Skin epidermis (tissue), 12 donors: ENCODE measurements around the gene U2AF2.
A peak's percentile ranks its signal among the peaks of the same experiment; 100 is the strongest.

Source experiments
- H3K27ac ChIP-seq, 21 experiments: fragments of 200-600 bp; sonication (generic) in 11 of 21; one replicate each; pipeline ENCODE4 v1.5.0; 2020; ENCODE audit warnings: mild to moderate bottlenecking in 3 of 21, inconsistent platforms in 2 of 21, moderate library complexity in 2 of 21
- H3K4me3 ChIP-seq, 7 experiments: fragments of 200-600 bp; sonication (generic) in 2 of 7; one replicate each; pipeline ENCODE4 v1.5.0; 2020; ENCODE audit warnings: inconsistent platforms in 2 of 7, mild to moderate bottlenecking in 2 of 7, moderate library complexity in 1 of 7

U2AF2 gene

GRCh38 chr19:55650602-55651230 lies 4.1 kb upstream of the U2AF2 start:
- H3K4me3 ChIP-seq: no peak overlapping the region
- no peak overlapping the region for H3K27ac ChIP-seq

GRCh38 chr19:55651236-55651635 lies 3.6 kb upstream of the U2AF2 start:
- Histone ChIP-seq H3K27ac (no peak overlapping the region), H3K4me3 (no peak overlapping the region)

DNA sequence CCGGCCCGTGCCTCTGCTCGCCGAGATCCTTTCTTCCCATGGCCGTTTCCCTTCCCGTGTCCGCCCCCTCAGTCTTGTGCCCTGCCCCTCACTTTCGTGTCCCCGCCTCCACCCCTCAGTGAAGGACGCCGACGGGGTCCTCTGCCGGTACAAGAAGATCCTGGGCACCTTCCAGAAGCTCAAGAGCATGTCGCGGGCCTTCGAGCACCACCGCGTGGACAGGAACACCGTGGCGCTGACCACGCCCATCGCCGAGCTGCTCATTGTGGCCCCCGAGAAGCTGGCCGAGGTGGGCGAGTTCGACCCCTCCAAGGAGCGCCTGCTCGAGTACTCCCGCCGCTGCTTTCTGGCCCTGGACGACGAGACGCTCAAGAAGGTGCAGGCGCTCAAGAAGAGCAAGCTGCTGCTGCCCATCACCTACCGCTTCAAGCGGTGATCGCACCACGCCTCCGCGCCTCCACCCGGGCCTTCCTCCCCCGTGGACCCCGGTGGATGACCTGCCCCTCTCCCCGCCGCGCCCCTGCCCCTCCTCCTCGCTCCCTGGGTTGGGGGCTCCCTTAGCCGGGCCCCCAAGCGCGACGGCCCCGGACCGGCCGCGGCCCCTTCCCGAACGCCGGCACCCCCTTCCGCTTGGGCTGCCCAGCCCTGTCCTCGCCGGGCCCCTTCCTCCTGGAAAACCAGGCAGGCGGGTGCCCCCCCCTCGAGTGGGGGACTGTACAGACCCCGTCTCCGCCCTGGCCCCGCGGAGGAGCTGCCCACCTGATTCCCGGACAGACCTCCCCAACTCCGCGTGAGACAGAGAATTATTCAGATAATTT lies 2.3 kb upstream of the U2AF2 start:
- H3K27ac ChIP-seq: peak overlapping the region in 2 of 21 experiments; percentile 97 to 100
- peak overlapping the region in 1 of 7 experiments; percentile 93 for H3K4me3 ChIP-seq

- Histone ChIP-seq H3K4me3 (peak overlapping the region; percentile 74 to 98 (median 93)), H3K27ac (peak overlapping the region; percentile 32 to 100 (median 99))
These were observed 1.0 kb upstream of the U2AF2 start for GRCh38 chr19:55653651-55654322.

- Histone ChIP-seq H3K4me3 (peak overlapping the region; percentile 74 to 98 (median 93)), H3K27ac (peak overlapping the region; percentile 32 to 100 (median 99))
These were observed 440 bp upstream of the U2AF2 start for GRCh38 chr19:55654323-55654867.

DNA sequence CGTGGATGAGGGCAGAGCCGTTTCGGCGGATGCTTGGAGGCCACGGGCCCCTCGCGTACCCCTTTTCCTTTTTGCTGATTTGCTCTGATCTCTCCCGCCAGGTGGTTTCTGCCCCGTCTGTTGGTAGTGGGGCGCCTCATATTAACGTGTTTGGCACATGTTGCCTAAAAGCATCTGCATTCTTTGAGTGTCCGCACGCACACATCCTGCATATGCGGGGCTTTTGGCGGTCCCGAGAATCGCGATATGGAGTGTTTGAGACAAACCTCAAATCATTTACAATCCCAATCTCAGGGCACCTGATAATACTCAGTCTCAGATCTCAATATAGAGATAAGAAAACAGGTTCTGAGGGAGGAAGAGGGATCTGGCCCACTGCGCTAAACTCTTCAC lies 809 bp downstream of the U2AF2 start:
- Histone ChIP-seq H3K27ac (peak overlapping the region; percentile 89 to 100 (median 99)), H3K4me3 (peak overlapping the region; percentile 74 to 98 (median 93))

- Histone ChIP-seq H3K27ac (peak overlapping the region in 9 of 21 experiments; percentile 38 to 100 (median 98)), H3K4me3 (peak overlapping the region; percentile 74 to 98 (median 93))
These were observed 1.7 kb downstream of the U2AF2 start for GRCh38 chr19:55656552-55656951.

DNA sequence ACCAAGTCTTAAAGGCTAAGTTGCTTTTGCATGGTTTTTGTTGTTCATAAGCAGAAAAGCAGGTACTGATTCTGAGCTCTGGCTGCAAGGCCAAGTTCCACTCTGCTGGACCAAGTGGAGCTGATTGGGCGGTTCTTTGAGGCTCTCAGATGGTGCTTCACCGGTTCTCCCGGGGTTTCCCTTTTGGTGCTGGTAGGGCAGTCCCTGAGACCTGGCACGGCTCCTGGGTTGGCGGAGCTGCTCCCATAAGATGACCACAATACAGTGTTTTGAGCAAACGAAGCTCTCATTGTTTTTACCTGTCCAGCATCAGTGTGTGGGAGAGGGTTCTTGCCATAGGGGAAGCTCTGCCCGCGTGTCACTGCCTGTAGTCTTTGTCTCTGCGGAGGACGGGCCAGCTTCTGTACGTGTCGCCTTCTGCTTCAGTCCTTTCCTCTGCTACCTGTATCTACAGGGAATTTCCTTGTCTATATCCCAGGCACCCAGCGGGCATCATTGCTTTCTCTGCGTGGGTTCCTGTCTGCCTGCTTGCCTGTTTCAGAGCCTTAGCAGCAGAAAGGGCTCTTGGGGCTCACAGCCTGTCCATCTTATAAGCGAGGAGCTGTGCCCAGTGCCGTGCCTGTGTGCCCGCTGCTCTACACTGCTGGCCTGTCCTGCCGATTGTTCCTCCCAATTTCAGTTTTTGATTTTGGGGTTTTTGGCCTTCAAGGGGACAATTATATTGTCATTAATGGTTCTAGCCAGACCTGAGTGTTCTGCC lies 2.3 kb downstream of the U2AF2 start:
- Histone ChIP-seq H3K27ac (peak overlapping the region in 8 of 21 experiments; percentile 0 to 100 (median 71)), H3K4me3 (peak overlapping the region in 6 of 7 experiments; percentile 8 to 98 (median 93))

DNA sequence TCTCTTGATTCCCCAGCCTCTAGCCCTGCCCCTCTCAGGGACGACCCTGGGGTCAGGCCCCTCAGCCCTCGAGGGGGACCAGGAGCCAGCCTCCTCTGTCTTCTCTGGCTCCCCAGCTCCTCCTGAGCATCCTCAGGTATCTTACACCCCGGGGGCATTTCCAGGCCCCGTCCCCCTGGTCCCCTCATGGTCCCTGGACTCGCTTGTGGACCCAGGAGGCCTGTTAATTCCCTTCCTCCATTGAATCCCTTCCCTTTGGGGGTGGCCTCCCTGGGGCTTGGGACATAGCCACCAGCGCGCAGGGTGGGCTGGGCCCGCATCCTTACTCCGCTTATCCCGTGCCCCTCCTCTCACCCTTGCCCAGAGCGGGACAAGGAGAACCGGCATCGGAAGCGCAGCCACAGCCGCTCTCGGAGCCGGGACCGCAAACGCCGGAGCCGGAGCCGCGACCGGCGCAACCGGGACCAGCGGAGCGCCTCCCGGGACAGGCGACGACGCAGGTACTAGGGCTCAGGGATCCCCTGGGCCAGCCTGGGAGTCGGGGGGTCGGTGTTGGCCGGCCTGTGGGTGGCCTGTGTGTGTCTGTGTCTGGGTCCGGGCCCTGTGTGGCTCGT lies 4.1 kb downstream of the U2AF2 start:
- H3K27ac ChIP-seq: peak overlapping the region in 2 of 21 experiments; percentile 31 to 100
- H3K4me3 ChIP-seq: no peak overlapping the region

DNA sequence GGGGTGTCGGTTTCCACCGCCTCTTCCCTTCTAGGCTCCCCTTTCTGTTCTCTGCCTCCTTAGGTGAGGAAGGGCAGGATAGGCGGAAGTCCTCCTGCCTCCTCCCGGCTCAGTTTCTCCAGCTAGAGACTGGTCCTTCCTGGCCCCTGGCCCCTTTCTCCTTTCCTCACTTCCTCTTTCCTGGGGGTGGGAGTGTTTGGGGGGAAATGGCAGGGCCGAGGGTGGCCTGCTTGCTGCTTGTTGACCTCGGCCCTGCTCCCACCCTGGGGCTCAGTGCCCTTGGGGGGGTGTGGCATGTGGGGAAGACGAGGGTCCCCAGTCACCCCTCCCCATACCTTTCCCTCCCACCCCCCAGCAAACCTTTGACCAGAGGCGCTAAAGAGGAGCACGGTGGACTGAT lies 5.0 kb downstream of the U2AF2 start:
- no peak overlapping the region for H3K4me3 ChIP-seq
- peak overlapping the region in 1 of 21 experiments; percentile 100 for H3K27ac ChIP-seq

DNA sequence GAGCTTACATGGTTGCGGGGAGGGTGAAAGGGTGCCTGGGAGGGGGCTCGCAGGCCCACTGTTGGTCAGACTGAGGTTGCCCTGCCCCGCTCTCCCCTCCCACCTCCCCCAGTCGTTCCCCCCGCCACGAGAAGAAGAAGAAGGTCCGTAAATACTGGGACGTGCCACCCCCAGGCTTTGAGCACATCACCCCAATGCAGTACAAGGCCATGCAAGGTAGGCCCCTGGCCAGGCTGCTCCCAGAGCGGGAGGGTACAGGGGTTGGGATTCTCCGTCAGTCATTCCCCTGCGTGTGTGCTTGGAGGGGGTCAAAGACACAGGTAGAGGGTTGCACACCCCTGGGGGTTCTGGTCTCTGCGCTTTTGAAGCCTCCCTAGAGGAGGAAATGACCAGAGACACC lies 5.6 kb downstream of the U2AF2 start:
- Histone ChIP-seq H3K27ac (no peak overlapping the region), H3K4me3 (no peak overlapping the region)

DNA sequence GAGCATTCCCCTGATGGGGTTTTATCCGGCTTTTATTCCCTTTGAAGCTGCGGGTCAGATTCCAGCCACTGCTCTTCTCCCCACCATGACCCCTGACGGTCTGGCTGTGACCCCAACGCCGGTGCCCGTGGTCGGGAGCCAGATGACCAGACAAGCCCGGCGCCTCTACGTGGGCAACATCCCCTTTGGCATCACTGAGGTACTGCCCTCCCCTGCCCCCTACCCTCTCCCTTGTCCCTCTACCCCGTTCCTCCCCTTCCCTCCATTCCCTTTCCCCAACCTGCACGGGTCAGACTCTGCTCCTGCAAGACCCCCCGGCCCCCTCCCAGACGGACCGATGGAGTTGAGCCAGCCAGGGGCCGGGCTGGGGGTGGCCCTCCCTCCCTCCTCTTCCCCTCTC lies 6.2 kb downstream of the U2AF2 start:
- no peak overlapping the region for H3K4me3 ChIP-seq
- H3K27ac ChIP-seq: no peak overlapping the region

DNA sequence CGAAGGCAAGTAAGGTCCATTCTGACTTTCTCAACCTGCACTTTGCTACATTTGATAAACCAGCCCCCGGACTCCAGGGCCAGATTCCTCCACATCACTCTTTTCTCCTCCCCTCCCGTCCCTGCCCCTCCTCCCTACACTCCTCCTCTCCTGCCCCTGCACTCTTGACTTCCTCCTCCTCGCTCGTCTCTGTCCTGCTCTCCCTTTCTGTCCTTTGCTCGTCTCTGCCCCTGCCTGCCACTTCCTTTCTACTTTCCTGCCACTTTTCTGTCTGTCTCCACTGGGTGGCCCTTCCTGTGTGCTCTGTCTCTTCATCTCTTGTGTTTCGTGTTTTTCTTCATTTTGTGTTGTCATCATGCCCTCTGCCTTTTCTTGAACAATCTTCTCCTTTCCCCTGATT lies 7.0 kb downstream of the U2AF2 start:
- H3K4me3 ChIP-seq: no peak overlapping the region
- no peak overlapping the region for H3K27ac ChIP-seq

GRCh38 chr19:55663846-55664536 lies 9.2 kb downstream of the U2AF2 start:
- no peak overlapping the region for H3K27ac ChIP-seq
- H3K4me3 ChIP-seq: no peak overlapping the region

DNA sequence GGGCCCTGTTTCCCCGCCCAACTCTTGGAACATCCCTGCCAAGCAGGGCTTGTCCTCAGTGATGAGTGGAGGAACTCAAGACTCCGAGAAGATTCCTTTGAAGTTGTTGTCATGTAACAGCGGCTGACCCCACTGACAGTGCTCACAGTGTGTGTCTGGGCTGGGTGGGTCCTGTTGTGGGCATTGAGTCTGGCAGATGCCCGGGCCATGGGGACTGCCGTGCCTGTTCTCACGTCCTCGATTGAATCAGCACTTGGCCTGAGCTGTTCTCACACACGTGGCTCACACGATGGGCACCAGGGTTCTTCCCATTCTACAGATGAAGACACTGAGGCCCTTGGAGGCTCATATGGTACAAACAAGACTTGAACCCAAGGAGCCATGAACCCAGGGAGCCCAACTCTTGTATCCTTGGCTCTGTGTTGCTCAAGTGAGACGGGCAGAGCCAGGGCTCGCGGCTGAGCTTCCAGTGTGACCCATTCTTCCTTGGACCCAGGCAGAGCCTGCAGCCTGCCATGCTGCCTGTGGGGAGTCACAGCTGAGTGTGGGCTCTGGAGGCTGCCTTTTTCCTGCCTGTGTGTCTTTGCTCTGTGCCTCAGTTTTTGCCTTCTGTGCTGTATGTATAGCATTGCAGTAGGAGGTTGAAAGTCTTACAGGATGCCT lies 11.6 kb downstream of the U2AF2 start:
- Histone ChIP-seq H3K27ac (no peak overlapping the region), H3K4me3 (no peak overlapping the region)

DNA sequence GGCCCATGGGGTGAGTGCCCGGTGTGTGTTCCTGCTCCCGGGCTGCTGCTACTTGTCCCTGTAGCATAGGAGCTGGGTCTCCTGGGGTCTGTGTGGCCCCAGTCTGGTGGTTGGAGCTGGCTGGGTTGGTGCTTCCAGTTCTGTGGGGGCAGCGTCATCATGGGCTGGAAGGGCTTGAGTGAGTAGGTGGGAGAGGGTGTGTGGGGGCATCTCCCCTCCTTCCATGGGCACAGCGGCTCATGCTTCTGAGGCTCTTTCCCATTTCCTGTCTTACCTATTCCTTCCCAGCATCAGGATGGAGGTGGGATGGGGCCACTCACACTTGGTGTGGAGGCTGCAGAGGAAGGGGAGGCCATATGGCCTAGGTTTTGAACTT lies 12.2 kb downstream of the U2AF2 start:
- peak overlapping the region in 1 of 21 experiments; percentile 34 for H3K27ac ChIP-seq

GRCh38 chr19:55667511-55667910 lies 12.7 kb downstream of the U2AF2 start:
- Histone ChIP-seq H3K27ac (peak overlapping the region in 2 of 21 experiments; percentile 3 to 34), H3K4me3 (no peak overlapping the region)

More for the DNA sequence above, 12.2 kb downstream of the U2AF2 start:
- no peak overlapping the region for H3K4me3 ChIP-seq

DNA sequence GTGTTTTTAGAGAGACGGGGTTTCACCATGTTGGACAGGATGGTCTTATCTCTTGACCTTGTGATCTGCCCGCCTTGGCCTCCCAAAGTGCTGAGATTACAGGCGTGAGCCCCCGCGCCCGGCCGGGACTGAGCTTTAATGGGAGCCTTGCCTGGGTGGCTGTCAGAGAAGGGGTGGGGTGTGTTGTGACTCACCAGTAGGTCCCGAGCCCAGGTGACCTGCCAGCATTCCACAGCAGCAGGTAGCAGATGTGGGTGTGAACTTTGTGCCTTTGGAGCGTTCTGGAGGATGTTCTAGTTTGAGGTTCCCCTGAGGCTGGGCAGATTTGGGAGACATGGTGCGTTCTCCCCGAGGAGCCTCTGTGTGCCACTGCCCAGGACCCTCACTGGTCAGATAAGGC lies 13.1 kb downstream of the U2AF2 start:
- Histone ChIP-seq H3K4me3 (no peak overlapping the region), H3K27ac (peak overlapping the region in 2 of 21 experiments; percentile 0 to 3)
